IMR-90 (cell line): ENCODE results near the gene OXSM. TPM values are rescaled to one million over a fixed set of nuclear protein-coding genes. Genes with fewer than 3 reads are reported as not detected.

Experiments
- ATAC-seq: fragments of 200-7000 bp; cut with Tn5 transposase; 2 replicates; pipeline ENCODE4 v1.9.1; 2020; ENCODE audit warnings: low read depth, mild to moderate bottlenecking, moderate library complexity
- BruUV-seq: library from RNA; stranded (reverse); fragments of 400-500 nt; replicated peaks from 2 replicates; lab custom pipeline; 2021; lab: Mats Ljungman, UMichigan
- CTCF ChIA-PET: fragments of 300-600 bp; formaldehyde crosslinking; extraction: SDS; loops from one replicate; lab custom pipeline; 2021; ENCODE audit warnings: antibody characterized with exemption; lab: Yijun Ruan, JAX
- POLR2A ChIA-PET: fragments of 300-600 bp; sonication (Branson Sonifier 250); formaldehyde crosslinking; loops from one replicate; lab custom pipeline; 2022; ENCODE audit warnings: antibody characterized with exemption; ENCODE audit not compliant: unreplicated experiment; lab: Charles Lee
- DNase-seq: peaks from one replicate; pipeline ENCODE4 v3.0.0; 2013
- H2AFZ ChIP-seq: replicated peaks from 2 replicates; pipeline ENCODE3; 2013; ENCODE audit warnings: low read length, mild to moderate bottlenecking; ENCODE audit not compliant: poor library complexity
- H2AK5ac ChIP-seq: 2 replicates; pipeline ENCODE4 v1.6.1; 2013; ENCODE audit warnings: low read depth, low read length, inconsistent platforms
- H2AK9ac ChIP-seq: replicated peaks from 2 replicates; pipeline ENCODE3; 2013; ENCODE audit warnings: mild to moderate bottlenecking, low read depth, low read length, moderate library complexity; ENCODE audit not compliant: poor library complexity
- H2BK120ac ChIP-seq: 2 replicates; pipeline ENCODE4 v1.6.1; 2013; ENCODE audit warnings: low read depth, low read length, inconsistent platforms
- H2BK15ac ChIP-seq: 3 replicates; pipeline ENCODE4 v1.6.1; 2013; ENCODE audit warnings: low read depth, low read length, inconsistent platforms
- H2BK20ac ChIP-seq: 2 replicates; pipeline ENCODE4 v1.6.1; 2013; ENCODE audit warnings: low read depth, mild to moderate bottlenecking, inconsistent platforms, low read length, moderate library complexity
- H2BK5ac ChIP-seq: 2 replicates; pipeline ENCODE4 v1.6.1; 2013; ENCODE audit warnings: mild to moderate bottlenecking, low read depth, low read length, inconsistent platforms; ENCODE audit not compliant: poor library complexity, severe bottlenecking
- H3K14ac ChIP-seq: replicated peaks from 2 replicates; pipeline ENCODE4 v1.6.1; 2013; ENCODE audit warnings: low read depth, low read length, inconsistent platforms
- H3K18ac ChIP-seq: 2 replicates; pipeline ENCODE4 v1.6.1; 2013; ENCODE audit warnings: low read depth, low read length, control low read depth
- H3K23ac ChIP-seq: 2 replicates; pipeline ENCODE4 v1.6.1; 2013; ENCODE audit warnings: low read depth, low read length, inconsistent platforms
- H3K27ac ChIP-seq: 2 replicates; pipeline ENCODE4 v1.5.1; 2013; ENCODE audit warnings: mild to moderate bottlenecking, control low read depth, low read length; ENCODE audit not compliant: insufficient read depth
- H3K27me3 ChIP-seq: 2 replicates; pipeline ENCODE4 v1.6.1; 2013; ENCODE audit warnings: low read length; ENCODE audit not compliant: control insufficient read depth, insufficient read depth
- H3K36me3 ChIP-seq: 2 replicates; pipeline ENCODE4 v1.6.1; 2013; ENCODE audit warnings: low read length, mixed read lengths; ENCODE audit not compliant: control insufficient read depth, insufficient read depth
- H3K4ac ChIP-seq: 2 replicates; pipeline ENCODE4 v1.6.1; 2013; ENCODE audit warnings: low read depth, low read length, inconsistent platforms
- H3K4me1 ChIP-seq: 2 replicates; pipeline ENCODE4 v1.6.1; 2013; ENCODE audit warnings: low read length, mixed read lengths; ENCODE audit not compliant: control insufficient read depth, insufficient read depth
- H3K4me2 ChIP-seq: 2 replicates; pipeline ENCODE4 v1.6.1; 2013; ENCODE audit warnings: low read depth, mild to moderate bottlenecking, control low read depth, low read length, moderate library complexity
- H3K4me3 ChIP-seq: 2 replicates; pipeline ENCODE4 v1.5.1; 2013; ENCODE audit warnings: low read depth, mild to moderate bottlenecking, control low read depth, low read length, moderate library complexity; ENCODE audit not compliant: insufficient read depth
- H3K56ac ChIP-seq: 2 replicates; pipeline ENCODE4 v1.6.1; 2013; ENCODE audit warnings: low read length, inconsistent platforms; ENCODE audit not compliant: insufficient read depth; ENCODE audit errors: extremely low read depth
- H3K79me1 ChIP-seq, 2 experiments: 2 replicates each; pipeline ENCODE4 v1.6.1; 2013; ENCODE audit warnings: low read length in 2 of 2, inconsistent platforms in 1 of 2, low read depth in 1 of 2
- H3K9ac ChIP-seq: 2 replicates; pipeline ENCODE4 v1.6.1; 2013; ENCODE audit warnings: low read depth, low read length, control low read depth
- H3K9me1 ChIP-seq: 2 replicates; pipeline ENCODE4 v1.6.1; 2013; ENCODE audit warnings: low read length, inconsistent platforms; ENCODE audit not compliant: insufficient read depth
- H3K9me3 ChIP-seq: 2 replicates; pipeline ENCODE4 v1.6.1; 2013; ENCODE audit warnings: low read length; ENCODE audit not compliant: control insufficient read depth, insufficient read depth
- H4K20me1 ChIP-seq: 2 replicates; pipeline ENCODE4 v1.6.1; 2013; ENCODE audit warnings: low read length, inconsistent platforms; ENCODE audit not compliant: insufficient read depth
- H4K5ac ChIP-seq: 2 replicates; pipeline ENCODE4 v1.6.1; 2013; ENCODE audit warnings: mild to moderate bottlenecking, low read depth, low read length, control low read depth
- H4K8ac ChIP-seq, 2 experiments: 2 replicates each; pipeline ENCODE4 v1.6.1; 2013; ENCODE audit warnings: low read depth in 2 of 2, low read length in 2 of 2, control low read depth in 1 of 2, inconsistent platforms in 1 of 2
- H4K91ac ChIP-seq: 2 replicates; pipeline ENCODE4 v1.6.1; 2013; ENCODE audit warnings: low read depth, low read length, inconsistent platforms; ENCODE audit not compliant: insufficient read depth
- BHLHE40 ChIP-seq: fragments of 150-350 bp; IDR thresholded peaks from 2 replicates; pipeline ENCODE4 v1.6.1; 2016; ENCODE audit warnings: mild to moderate bottlenecking, low read depth, low read length
- CEBPB ChIP-seq: IDR thresholded peaks from 2 replicates; pipeline ENCODE4 v1.6.1; 2012; ENCODE audit warnings: low read depth, low read length, improper control_type of control experiment
- CHD1 ChIP-seq: IDR thresholded peaks from 2 replicates; pipeline ENCODE4 v1.6.1; 2012; ENCODE audit warnings: low read depth, low read length, improper control_type of control experiment
- CTCF ChIP-seq: conservative IDR thresholded peaks from 2 replicates; pipeline ENCODE4 v1.5.1; 2012; ENCODE audit warnings: mild to moderate bottlenecking, low read depth, low read length, improper control_type of control experiment
- ELK1 ChIP-seq: fragments of 150-350 bp; IDR thresholded peaks from 2 replicates; pipeline ENCODE4 v1.6.1; 2016; ENCODE audit warnings: low read depth, mild to moderate bottlenecking, low read length, moderate library complexity, borderline replicate concordance
- FOS ChIP-seq: fragments of 150-350 bp; IDR thresholded peaks from 2 replicates; pipeline ENCODE4 v1.6.1; 2016; ENCODE audit warnings: low read depth, low read length
- MAFK ChIP-seq: IDR thresholded peaks from 2 replicates; pipeline ENCODE4 v1.6.1; 2012; ENCODE audit warnings: low read depth, low read length, improper control_type of control experiment
- MAZ ChIP-seq: IDR thresholded peaks from 2 replicates; pipeline ENCODE4 v1.6.1; 2012; ENCODE audit warnings: low read depth, mild to moderate bottlenecking, low read length, improper control_type of control experiment, moderate library complexity, borderline replicate concordance
- MXI1 ChIP-seq: IDR thresholded peaks from 2 replicates; pipeline ENCODE4 v1.6.1; 2012; ENCODE audit warnings: low read depth, mild to moderate bottlenecking, low read length, moderate library complexity, borderline replicate concordance
- NFE2L2 ChIP-seq: fragments of 150-350 bp; IDR thresholded peaks from 2 replicates; pipeline ENCODE4 v1.6.1; 2016; ENCODE audit warnings: low read depth, mild to moderate bottlenecking, low read length
- POLR2A ChIP-seq: IDR thresholded peaks from 2 replicates; pipeline ENCODE4 v1.6.1; 2012; ENCODE audit warnings: mild to moderate bottlenecking, low read depth, low read length
- RAD21 ChIP-seq: IDR thresholded peaks from 2 replicates; pipeline ENCODE4 v1.6.1; 2012; ENCODE audit warnings: low read length, improper control_type of control experiment
- RCOR1 ChIP-seq: IDR thresholded peaks from 2 replicates; pipeline ENCODE4 v1.6.1; 2012; ENCODE audit warnings: mild to moderate bottlenecking, low read length, improper control_type of control experiment; ENCODE audit not compliant: insufficient replicate concordance
- RFX5 ChIP-seq: IDR thresholded peaks from 2 replicates; pipeline ENCODE4 v1.8.0; 2012; ENCODE audit warnings: low read depth, mild to moderate bottlenecking, low read length, moderate library complexity
- SMC3 ChIP-seq: fragments of 150-350 bp; IDR thresholded peaks from 2 replicates; pipeline ENCODE4 v1.6.1; 2016; ENCODE audit warnings: low read depth, mild to moderate bottlenecking, antibody characterized with exemption, low read length, moderate library complexity
- USF2 ChIP-seq: fragments of 150-350 bp; IDR thresholded peaks from 2 replicates; pipeline ENCODE4 v1.6.1; 2017; ENCODE audit warnings: mild to moderate bottlenecking, antibody characterized with exemption, low read length, low read depth
- dilution Hi-C: fragments of 300-500 bp; cut with HindIII; formaldehyde crosslinking; loops from one replicate; pipeline ENCODE4 v1.14.3; 2018; ENCODE audit warnings: low sequenced_read_pairs; ENCODE audit not compliant: unreplicated experiment
- in situ Hi-C: fragments of 300-500 bp; cut with MboI; formaldehyde crosslinking; loops from 3 replicates; pipeline ENCODE4 v1.14.3; 2019; ENCODE audit warnings: low sequenced_read_pairs, inconsistent platforms, mixed read lengths
- intact Hi-C: fragments of 100-400 bp; cut with micrococcal nuclease; formaldehyde crosslinking; loops from 2 replicates; pipeline ENCODE4 v1.10.0; 2022
- polyA plus RNA-seq, 3 experiments: library from polyadenylated mRNA; depleted of rRNA; stranded (reverse); fragments of >200 nt; gene quantifications; 2 replicates each; pipeline ENCODE4 v1.2.3, GENCODE V29; 2012; ENCODE audit warnings: low replicate concordance in 1 of 3
- total RNA-seq: library from RNA; depleted of rRNA; stranded (reverse); fragments of >200 nt; gene quantifications from 2 replicates; pipeline ENCODE4 v1.2.3, GENCODE V29; 2012

OXSM gene
- total and polyA plus RNA-seq, 2 of the 4 experiments (the other 2 are of a cell fraction) = 11.4 to 15.4 TPM

GRCh38 chr3:25820366-25820765 lies 30.5 kb downstream of the OXSM start:
- Histone ChIP-seq H3K18ac (no peak overlapping the region), H3K27ac (no peak overlapping the region), H4K91ac (no peak overlapping the region), H2AK9ac (no peak overlapping the region), H2AFZ (no peak overlapping the region), H3K14ac (no peak overlapping the region), H3K4me1 (no peaks in the 10 kb centered on the region), H3K9me1 (no peaks in the 10 kb centered on the region), H3K4me3 (no peak overlapping the region), H3K4ac (no peak overlapping the region), H3K23ac (no peak overlapping the region), H3K27me3 (peaks cover 2% of the 10 kb centered on the region), H4K20me1 (peaks cover 4% of the 10 kb centered on the region; the same call in 1 of the 2 replicates), H3K9ac (no peak overlapping the region), H2AK5ac (no peak overlapping the region), H2BK20ac (no peak overlapping the region), H2BK120ac (no peak overlapping the region), H3K36me3 (no peaks in the 10 kb centered on the region), H3K79me1 (no peaks in the 10 kb centered on the region), H2BK5ac (no peak overlapping the region), H4K8ac (no peak overlapping the region), H3K4me2 (no peak overlapping the region; the same call in 1 of the 2 replicates), H3K9me3 (0 out of 2 replicates have a peak, but pooled peaks cover 1% of the 10 kb centered on the region), H3K56ac (no peak overlapping the region), H2BK15ac (no peak overlapping the region), H4K5ac (no peak overlapping the region)
- peak; percentile 99 for DNase-seq
- POLR2A ChIA-PET = interaction anchor here (0.8 kb wide), 1 partner anchor 11 kb away, joined by 4 read pairs; no protein-coding TSS in a partner anchor
- CTCF ChIA-PET = interaction anchor here (1.1 kb wide), 1 partner anchor 11 kb away, joined by 3 read pairs; no protein-coding TSS in a partner anchor
- TF ChIP-seq FOS (no peak), SMC3 (no peak), CEBPB (peak; percentile 91), POLR2A (no peak), RFX5 (no peak), CHD1 (no peak), RCOR1 (no peak), MXI1 (no peak), CTCF (no peak), ELK1 (no peak), MAZ (0 out of 2 replicates have a peak, but pooled peaks have one; percentile 27), MAFK (peak; percentile 40; the same call in 1 of the 2 replicates), BHLHE40 (peak; percentile 66; the same call in 1 of the 2 replicates), USF2 (peak; percentile 95), RAD21 (no peak), NFE2L2 (no peak)
- in situ Hi-C loops = no loop called here
- intact Hi-C loops = loop anchor here (1.0 to 5.0 kb wide), 2 partner anchors 37 to 158 kb away; partner anchors contain the start of genes NGLY1 and TOP2B
- no TSS peak for BruUV-seq
- ATAC-seq = peak; percentile 97
- dilution Hi-C loops = no loop called here
